Measurements from ENCODE around the gene SDC1. TPM values are rescaled to one million over a fixed set of nuclear protein-coding genes. Genes with fewer than 3 reads are reported as not detected.
A peak's percentile ranks its signal among the peaks of the same experiment; 100 is the strongest.

The SDC1 gene
- total and polyA plus RNA-seq, 2 experiments from 2014 or later, result 92.3 to 107 TPM

- H3K9me3 ChIP-seq (ENCODE audit: low read depth), result no peaks in the 10 kb centered on the region
- peak overlapping the region; percentile 90 for H3K27ac ChIP-seq
- H4K20me1 ChIP-seq (ENCODE audit: insufficient read depth, poor library complexity, severe bottlenecking), result no peaks in the 10 kb centered on the region
- no peaks in the 10 kb centered on the region for H3K9me2 ChIP-seq (replicated peaks; ENCODE audit: insufficient read depth)
- no peaks in the 10 kb centered on the region for H3K36me3 ChIP-seq (replicated peaks; ENCODE audit: insufficient read depth, low read depth)
- H3K4me3 ChIP-seq, result no peak overlapping the region
- H3K4me1 ChIP-seq (ENCODE audit: insufficient read depth), result no peaks in the 10 kb centered on the region
- DNase-seq (ENCODE audit: low spot score), result no peak
- H3K4me2 ChIP-seq, result no peak overlapping the region
- H3K27me3 ChIP-seq, result no peaks in the 10 kb centered on the region
- no peak for TF ChIP-seq EZH2phosphoT487 (IDR thresholded peaks at IDR 0.05; ENCODE audit: low read depth, severe bottlenecking, unreplicated experiment)
- no peak for TF ChIP-seq CTCF (IDR thresholded peaks at IDR 0.05; ENCODE audit: poor library complexity)
- TF ChIP-seq EZH2 (IDR thresholded peaks at IDR 0.05; ENCODE audit: borderline replicate concordance), result no peak
- WGBS (ENCODE audit: low lambda C conversion rate, missing lambda C conversion rate), result 94% methylated on average over 5 of the region's 5 CpGs
- H3K79me2 ChIP-seq, result no peaks in the 10 kb centered on the region
- H2AFZ ChIP-seq, result no peak overlapping the region
Measured at GRCh38 chr2:20232837-20233207, 7.9 kb upstream of the SDC1 start.

GRCh38 chr2:20231598-20232026 is 6.7 kb upstream of the SDC1 start:
- no peaks in the 10 kb centered on the region for H3K36me3 ChIP-seq (replicated peaks; ENCODE audit: insufficient read depth, low read depth)
- no peaks in the 10 kb centered on the region for H4K20me1 ChIP-seq (ENCODE audit: insufficient read depth, poor library complexity, severe bottlenecking)
- H3K27me3 ChIP-seq, result no peaks in the 10 kb centered on the region
- H2AFZ ChIP-seq, result no peak overlapping the region
- H3K9me3 ChIP-seq (ENCODE audit: low read depth), result no peaks in the 10 kb centered on the region
- no peaks in the 10 kb centered on the region for H3K79me2 ChIP-seq
- H3K9me2 ChIP-seq (replicated peaks; ENCODE audit: insufficient read depth), result no peaks in the 10 kb centered on the region
- H3K4me1 ChIP-seq (ENCODE audit: insufficient read depth), result no peaks in the 10 kb centered on the region
- no peak overlapping the region for H3K4me3 ChIP-seq
- no peak overlapping the region for H3K27ac ChIP-seq
- H3K4me2 ChIP-seq, result no peak overlapping the region
- TF ChIP-seq EZH2phosphoT487 (IDR thresholded peaks at IDR 0.05; ENCODE audit: low read depth, severe bottlenecking, unreplicated experiment), result no peak
- peak; percentile 60 for DNase-seq (ENCODE audit: low spot score)
- 73% methylated on average over 6 of the region's 6 CpGs for WGBS (ENCODE audit: low lambda C conversion rate, missing lambda C conversion rate)

- TF ChIP-seq EZH2phosphoT487 (IDR thresholded peaks at IDR 0.05; ENCODE audit: low read depth, severe bottlenecking, unreplicated experiment), result no peak
- TF ChIP-seq CTCF (IDR thresholded peaks at IDR 0.05; ENCODE audit: poor library complexity), result no peak
- TF ChIP-seq EZH2 (IDR thresholded peaks at IDR 0.05; ENCODE audit: borderline replicate concordance), result no peak
- no peaks in the 10 kb centered on the region for H3K9me2 ChIP-seq (replicated peaks; ENCODE audit: insufficient read depth)
- H3K79me2 ChIP-seq, result no peaks in the 10 kb centered on the region
- H3K4me2 ChIP-seq, result no peak overlapping the region
- no peaks in the 10 kb centered on the region for H3K36me3 ChIP-seq (replicated peaks; ENCODE audit: insufficient read depth, low read depth)
- H3K4me1 ChIP-seq (ENCODE audit: insufficient read depth), result peaks cover 1% of the 10 kb centered on the region
- H3K9me3 ChIP-seq (ENCODE audit: low read depth), result no peaks in the 10 kb centered on the region
- H2AFZ ChIP-seq, result no peak overlapping the region
- no peaks in the 10 kb centered on the region for H4K20me1 ChIP-seq (ENCODE audit: insufficient read depth, poor library complexity, severe bottlenecking)
- no peak overlapping the region for H3K27ac ChIP-seq
- no peak for DNase-seq (ENCODE audit: low spot score)
- 91% methylated on average over 6 of the region's 6 CpGs for WGBS (ENCODE audit: low lambda C conversion rate, missing lambda C conversion rate)
- H3K27me3 ChIP-seq, result no peaks in the 10 kb centered on the region
- H3K4me3 ChIP-seq, result no peak overlapping the region
Measured at GRCh38 chr2:20231159-20231558, 6.2 kb upstream of the SDC1 start.

GRCh38 chr2:20230114-20230425 is 5.1 kb upstream of the SDC1 start:
- no peaks in the 10 kb centered on the region for H3K36me3 ChIP-seq (replicated peaks; ENCODE audit: insufficient read depth, low read depth)
- H3K4me1 ChIP-seq (ENCODE audit: insufficient read depth), result peaks cover 8% of the 10 kb centered on the region
- H3K27ac ChIP-seq, result peak overlapping the region; percentile 25
- no peak overlapping the region for H3K4me2 ChIP-seq
- no peak for DNase-seq (ENCODE audit: low spot score)
- WGBS (ENCODE audit: low lambda C conversion rate, missing lambda C conversion rate), result 56% methylated on average over 4 of the region's 4 CpGs
- H4K20me1 ChIP-seq (ENCODE audit: insufficient read depth, poor library complexity, severe bottlenecking), result no peaks in the 10 kb centered on the region
- H2AFZ ChIP-seq, result no peak overlapping the region
- H3K27me3 ChIP-seq, result no peaks in the 10 kb centered on the region
- no peaks in the 10 kb centered on the region for H3K79me2 ChIP-seq
- H3K9me3 ChIP-seq (ENCODE audit: low read depth), result no peaks in the 10 kb centered on the region
- no peaks in the 10 kb centered on the region for H3K9me2 ChIP-seq (replicated peaks; ENCODE audit: insufficient read depth)
- TF ChIP-seq CTCF (IDR thresholded peaks at IDR 0.05; ENCODE audit: poor library complexity) (no peak), EZH2phosphoT487 (IDR thresholded peaks at IDR 0.05; ENCODE audit: low read depth, severe bottlenecking, unreplicated experiment) (no peak), EZH2 (IDR thresholded peaks at IDR 0.05; ENCODE audit: borderline replicate concordance) (no peak)
- H3K4me3 ChIP-seq, result no peak overlapping the region
